Large intestine (tissue), 3 donors: ENCODE measurements around the gene DGKE. TPM values are rescaled to one million over a fixed set of nuclear protein-coding genes. Genes with fewer than 3 reads are reported as not detected.

Experiments used
- DNase-seq, 2 donors: peaks; one replicate each; pipeline versions ENCODE4 v3.0.0 to v3.0.0-alpha.2; 2013
- H3K27ac ChIP-seq: one replicate; pipeline ENCODE4 v1.5.1; 2013; ENCODE audit warnings: low read length
- H3K27me3 ChIP-seq: 2 replicates; pipeline ENCODE4 v1.6.1; 2013; ENCODE audit warnings: low read length; ENCODE audit not compliant: control insufficient read depth, insufficient read depth
- H3K36me3 ChIP-seq: 2 replicates; pipeline ENCODE4 v1.6.1; 2013; ENCODE audit warnings: low read length; ENCODE audit not compliant: control insufficient read depth, insufficient read depth
- H3K4me1 ChIP-seq: one replicate; pipeline ENCODE4 v1.6.1; 2013; ENCODE audit warnings: low read length; ENCODE audit not compliant: control insufficient read depth, insufficient read depth
- H3K4me3 ChIP-seq: one replicate; pipeline ENCODE4 v1.5.1; 2013; ENCODE audit warnings: low read length
- H3K9me3 ChIP-seq: one replicate; pipeline ENCODE4 v1.6.1; 2013; ENCODE audit warnings: mild to moderate bottlenecking, low read depth, low read length, moderate library complexity; ENCODE audit not compliant: control insufficient read depth
- WGBS: methylation state at CpG from one replicate; pipeline ENCODE4 v1.1.5; 2013; ENCODE audit warnings: low lambda C conversion rate; ENCODE audit not compliant: insufficient coverage; 5-methylcytosine and 5-hydroxymethylcytosine counted together
- polyA plus RNA-seq: library from polyadenylated mRNA; unstranded; fragments of 120-200 nt; gene quantifications from one replicate; pipeline ENCODE4 v1.2.1, GENCODE V29; 2013

Gene DGKE
- polyA plus RNA-seq, 1 donor, result 4.2 TPM

GRCh38 chr17:56897646-56898424 is 63.9 kb downstream of the DGKE start:
- H3K27me3 ChIP-seq, result no peaks in the 10 kb centered on the region
- WGBS, result no CpG with 5 or more reads among the region's 14 CpGs
- H3K4me3 ChIP-seq, result no peak overlapping the region
- no peak for DNase-seq
- H3K36me3 ChIP-seq, result peaks cover 92% of the 10 kb centered on the region
- H3K9me3 ChIP-seq, result no peaks in the 10 kb centered on the region
- peaks cover 3% of the 10 kb centered on the region for H3K4me1 ChIP-seq
- no peak overlapping the region for H3K27ac ChIP-seq

DNA sequence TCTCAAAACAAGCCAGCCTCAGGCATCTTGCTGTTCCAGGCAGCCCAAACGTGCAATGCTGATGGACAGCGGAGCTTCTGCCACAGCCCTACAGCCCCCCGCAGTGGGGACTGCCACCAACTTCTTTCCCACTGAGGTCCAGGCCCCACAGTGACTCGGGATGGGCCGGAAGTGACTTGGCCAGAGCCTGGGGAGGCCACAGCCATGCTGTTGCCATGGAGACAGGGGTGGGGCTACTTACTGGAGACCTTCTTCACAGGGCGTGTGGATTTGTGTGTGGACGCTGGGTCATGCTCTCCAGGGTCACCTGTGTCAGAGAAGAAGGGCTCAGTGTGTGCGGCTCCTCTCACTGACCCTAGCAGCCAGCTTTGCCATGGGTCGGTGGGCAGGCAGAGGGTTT is 64.9 kb downstream of the DGKE start:
- no peak for DNase-seq
- H3K36me3 ChIP-seq, result peaks cover 90% of the 10 kb centered on the region
- no CpG with 5 or more reads among the region's 9 CpGs for WGBS
- H3K27ac ChIP-seq, result no peak overlapping the region
- no peaks in the 10 kb centered on the region for H3K27me3 ChIP-seq
- peaks cover 3% of the 10 kb centered on the region for H3K4me1 ChIP-seq
- no peak overlapping the region for H3K4me3 ChIP-seq
- H3K9me3 ChIP-seq, result no peaks in the 10 kb centered on the region

- no peak overlapping the region for H3K27ac ChIP-seq
- no peaks in the 10 kb centered on the region for H3K27me3 ChIP-seq
- no peaks in the 10 kb centered on the region for H3K9me3 ChIP-seq
- no peak overlapping the region for H3K4me3 ChIP-seq
- peaks cover 3% of the 10 kb centered on the region for H3K4me1 ChIP-seq
- peaks cover 91% of the 10 kb centered on the region for H3K36me3 ChIP-seq
- WGBS, result 100% methylated on average over 1 of the region's 7 CpGs
- DNase-seq, result no peak
These were observed 65.5 kb downstream of the DGKE start for GRCh38 chr17:56899403-56899802.

GRCh38 chr17:56902348-56902747 is 68.4 kb downstream of the DGKE start:
- Histone ChIP-seq H3K4me3 (no peak overlapping the region), H3K36me3 (peaks cover 94% of the 10 kb centered on the region), H3K9me3 (no peaks in the 10 kb centered on the region), H3K4me1 (peaks cover 2% of the 10 kb centered on the region), H3K27me3 (no peaks in the 10 kb centered on the region), H3K27ac (no peak overlapping the region)
- WGBS, result no CpG with 5 or more reads among the region's 4 CpGs
- DNase-seq, result no peak

DNA sequence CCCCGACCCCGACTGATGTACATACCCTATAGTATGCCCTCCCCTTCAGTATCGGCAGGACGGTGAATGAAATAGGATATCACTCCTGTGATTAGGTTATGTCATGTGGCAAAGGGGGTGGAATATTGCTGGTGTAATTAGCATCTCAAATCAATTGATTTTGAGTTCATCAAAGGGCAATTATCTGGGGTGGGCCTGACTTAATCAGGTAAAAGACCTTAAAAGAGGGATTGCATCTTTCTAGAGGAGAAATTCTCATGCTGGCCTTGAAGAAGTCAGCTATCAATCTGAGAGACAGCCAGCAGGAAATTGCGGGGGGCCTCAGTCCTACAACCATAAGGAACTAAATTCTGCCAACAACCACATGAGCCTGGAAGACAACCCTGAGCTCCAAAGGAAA is 69.6 kb downstream of the DGKE start:
- H3K4me3 ChIP-seq, result no peak overlapping the region
- no CpG with 5 or more reads among the region's 5 CpGs for WGBS
- H3K36me3 ChIP-seq, result peaks cover 95% of the 10 kb centered on the region
- H3K9me3 ChIP-seq, result no peaks in the 10 kb centered on the region
- DNase-seq, result no peak
- no peaks in the 10 kb centered on the region for H3K27me3 ChIP-seq
- H3K27ac ChIP-seq, result no peak overlapping the region
- H3K4me1 ChIP-seq, result no peaks in the 10 kb centered on the region

DNA sequence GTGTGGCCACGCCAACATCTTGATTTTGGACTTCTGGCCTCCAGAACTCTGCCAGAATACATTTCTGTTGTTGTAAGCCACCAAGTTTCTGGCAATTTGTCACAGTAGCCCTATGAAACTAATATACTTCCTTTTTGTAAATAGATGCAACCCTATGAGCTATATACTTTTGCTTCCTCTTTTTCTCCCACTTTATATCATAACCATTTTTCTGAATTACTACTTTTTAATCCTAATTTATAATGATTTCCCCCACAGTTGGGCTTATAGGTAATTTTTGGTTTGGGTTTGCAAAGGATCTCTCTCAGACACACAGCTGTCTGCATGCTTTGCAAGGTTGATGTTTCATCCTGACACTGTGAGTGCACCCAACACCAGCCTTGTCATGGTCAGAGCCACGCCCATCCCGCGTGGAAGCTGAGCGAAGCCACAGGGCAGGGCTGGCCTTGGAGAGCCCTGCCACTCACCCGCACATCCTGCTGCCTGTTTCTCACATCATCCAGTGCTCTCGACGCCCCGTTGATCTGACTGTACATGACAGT is 74.1 kb downstream of the DGKE start:
- no CpG with 5 or more reads among the region's 9 CpGs for WGBS
- Histone ChIP-seq H3K27me3 (no peaks in the 10 kb centered on the region), H3K36me3 (peaks cover 56% of the 10 kb centered on the region), H3K4me3 (no peak overlapping the region), H3K27ac (no peak overlapping the region), H3K4me1 (peaks cover 14% of the 10 kb centered on the region), H3K9me3 (no peaks in the 10 kb centered on the region)
- no peak for DNase-seq

GRCh38 chr17:56909742-56910508 is 76.0 kb downstream of the DGKE start:
- H3K27ac ChIP-seq, result peak overlapping the region; percentile 29
- no peak overlapping the region for H3K4me3 ChIP-seq
- peaks cover 14% of the 10 kb centered on the region for H3K4me1 ChIP-seq
- H3K9me3 ChIP-seq, result no peaks in the 10 kb centered on the region
- no CpG with 5 or more reads among the region's 6 CpGs for WGBS
- H3K27me3 ChIP-seq, result no peaks in the 10 kb centered on the region
- DNase-seq, result peak; percentile 49 to 66
- H3K36me3 ChIP-seq, result peaks cover 39% of the 10 kb centered on the region

DNA sequence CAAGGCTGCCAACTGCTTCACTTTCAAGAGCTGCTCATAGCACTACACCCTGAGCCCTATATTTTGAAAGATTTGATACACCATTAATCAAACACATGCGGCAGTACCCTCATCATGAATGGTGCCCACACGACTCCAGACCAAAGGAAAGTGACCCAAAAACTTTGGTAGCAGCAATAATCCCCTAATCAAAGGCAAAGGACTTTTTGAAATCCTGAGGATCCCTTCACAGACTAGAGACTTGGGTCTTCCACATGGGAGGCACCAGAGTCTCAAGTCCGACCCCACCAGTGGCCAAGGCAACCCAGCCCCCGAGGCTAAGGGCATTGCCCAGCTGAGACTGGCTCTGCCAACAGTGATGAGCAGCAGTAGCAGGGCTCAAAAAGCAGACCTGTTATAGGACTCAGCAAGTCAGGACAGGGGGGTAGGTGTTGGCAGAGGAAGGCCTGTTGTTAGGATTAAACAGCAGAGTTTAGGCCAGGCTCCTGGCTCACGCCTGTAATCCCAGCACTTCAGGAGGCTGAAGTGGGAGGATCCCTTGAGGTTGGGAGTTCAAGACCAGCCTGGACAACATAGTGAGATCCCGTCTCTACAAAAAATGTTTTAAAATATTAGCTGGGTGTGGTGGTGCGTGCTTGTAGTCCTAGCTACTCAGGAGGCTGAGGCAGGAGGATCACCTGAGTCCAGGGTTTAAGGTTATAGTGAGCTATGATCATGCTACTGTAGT is 76.7 kb downstream of the DGKE start:
- no CpG with 5 or more reads among the region's 7 CpGs for WGBS
- H3K9me3 ChIP-seq, result no peaks in the 10 kb centered on the region
- peaks cover 31% of the 10 kb centered on the region for H3K36me3 ChIP-seq
- H3K4me1 ChIP-seq, result peaks cover 20% of the 10 kb centered on the region
- DNase-seq, result no peak
- H3K4me3 ChIP-seq, result no peak overlapping the region
- peak overlapping the region; percentile 29 for H3K27ac ChIP-seq
- H3K27me3 ChIP-seq, result no peaks in the 10 kb centered on the region

- Histone ChIP-seq H3K4me3 (peak overlapping the region; percentile 96), H3K27ac (peak overlapping the region; percentile 89), H3K27me3 (no peaks in the 10 kb centered on the region), H3K9me3 (no peaks in the 10 kb centered on the region), H3K36me3 (peaks cover 15% of the 10 kb centered on the region), H3K4me1 (peaks cover 20% of the 10 kb centered on the region)
- no CpG with 5 or more reads among the region's 21 CpGs for WGBS
- peak in 1 of 2 donors; percentile 66 for DNase-seq
These were observed 78.4 kb downstream of the DGKE start for GRCh38 chr17:56912105-56912999.
